KMS-11 (cell line): ENCODE measurements around the gene NOP16.

Source experiments
- H2AFZ ChIP-seq: fragments of 200-600 bp; sonication (generic); 2 replicates; pipeline ENCODE4 v1.6.1; 2016; ENCODE audit warnings: antibody characterized with exemption, mixed run types, low read depth
- H3K27ac ChIP-seq: fragments of 200-600 bp; sonication (generic); 2 replicates; pipeline ENCODE4 v1.6.1; 2016; ENCODE audit warnings: mild to moderate bottlenecking, mixed run types
- H3K27me3 ChIP-seq: fragments of 200-600 bp; sonication (generic); 2 replicates; pipeline ENCODE4 v1.6.1; 2017; ENCODE audit warnings: mild to moderate bottlenecking, low read depth, mixed run types, moderate library complexity; ENCODE audit not compliant: insufficient read depth
- H3K36me3 ChIP-seq: fragments of 200-600 bp; sonication (generic); 2 replicates; pipeline ENCODE4 v1.6.1; 2017; ENCODE audit warnings: mild to moderate bottlenecking, mixed run types; ENCODE audit not compliant: insufficient read depth
- H3K4me1 ChIP-seq: fragments of 200-600 bp; sonication (generic); 2 replicates; pipeline ENCODE4 v1.6.1; 2016; ENCODE audit warnings: mild to moderate bottlenecking, low read depth, mixed run types; ENCODE audit not compliant: poor library complexity, severe bottlenecking
- H3K4me2 ChIP-seq: fragments of 200-600 bp; sonication (generic); 2 replicates; pipeline ENCODE4 v1.7.0; 2016; ENCODE audit warnings: mild to moderate bottlenecking, mixed run types
- H3K4me3 ChIP-seq: fragments of 200-600 bp; sonication (generic); IDR thresholded peaks from 2 replicates; pipeline ENCODE4 v1.6.1; 2017; ENCODE audit warnings: low read depth, low read length, mixed read lengths; ENCODE audit not compliant: insufficient read depth
- H3K79me2 ChIP-seq: fragments of 200-600 bp; sonication (generic); 2 replicates; pipeline ENCODE4 v1.6.1; 2016; ENCODE audit warnings: low read depth, mixed run types; ENCODE audit not compliant: insufficient read depth
- H3K9ac ChIP-seq: fragments of 200-600 bp; sonication (generic); 2 replicates; pipeline ENCODE4 v1.6.1; 2016; ENCODE audit warnings: mild to moderate bottlenecking, mixed run types
- H4K20me1 ChIP-seq: fragments of 200-600 bp; sonication (generic); 2 replicates; pipeline ENCODE4 v1.6.1; 2016; ENCODE audit warnings: mild to moderate bottlenecking, mixed run types; ENCODE audit not compliant: insufficient read depth
- CTCF ChIP-seq: fragments of 200-600 bp; sonication (generic); conservative IDR thresholded peaks from 2 replicates; pipeline ENCODE4 v1.6.1; 2017; ENCODE audit warnings: low read depth, mild to moderate bottlenecking, antibody characterized with exemption, low read length, moderate library complexity, mixed read lengths

NOP16 gene

GRCh38 chr5:176369934-176370711 lies 18.3 kb downstream of the NOP16 start:
- H3K27me3 ChIP-seq = no peaks in the 10 kb centered on the region
- no peaks in the 10 kb centered on the region for H4K20me1 ChIP-seq
- no peak for TF ChIP-seq CTCF
- H3K27ac ChIP-seq = no peak overlapping the region
- H3K36me3 ChIP-seq = no peaks in the 10 kb centered on the region
- no peak overlapping the region for H3K4me2 ChIP-seq
- no peak overlapping the region for H3K9ac ChIP-seq
- H3K79me2 ChIP-seq = no peaks in the 10 kb centered on the region
- no peaks in the 10 kb centered on the region for H3K4me1 ChIP-seq
- no peak overlapping the region for H2AFZ ChIP-seq
- H3K4me3 ChIP-seq = no peak overlapping the region

DNA sequence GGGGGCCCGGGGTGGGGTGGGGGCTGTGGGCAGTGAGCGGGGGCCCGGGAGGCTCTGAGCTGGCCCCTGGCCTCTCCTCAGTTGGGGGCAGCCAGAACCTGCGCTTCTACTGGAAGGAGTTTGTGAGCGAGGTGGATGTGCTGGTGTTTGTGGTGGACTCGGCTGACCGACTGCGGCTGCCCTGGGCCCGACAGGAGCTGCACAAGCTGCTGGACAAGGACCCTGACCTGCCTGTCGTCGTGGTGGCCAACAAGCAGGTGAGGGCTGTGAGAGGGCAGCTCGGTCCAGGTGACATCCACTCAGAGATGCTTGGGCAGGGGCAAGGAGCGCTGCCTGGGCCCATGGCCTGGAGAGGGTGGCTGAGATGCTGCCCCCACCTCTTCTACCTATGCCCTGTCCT lies 19.7 kb downstream of the NOP16 start:
- Histone ChIP-seq H3K4me3 (no peak overlapping the region), H4K20me1 (no peaks in the 10 kb centered on the region), H3K27me3 (no peaks in the 10 kb centered on the region), H3K4me1 (no peaks in the 10 kb centered on the region), H3K27ac (no peak overlapping the region), H3K4me2 (no peak overlapping the region), H2AFZ (no peak overlapping the region), H3K79me2 (no peaks in the 10 kb centered on the region), H3K9ac (no peak overlapping the region), H3K36me3 (no peaks in the 10 kb centered on the region)
- no peak for TF ChIP-seq CTCF

DNA sequence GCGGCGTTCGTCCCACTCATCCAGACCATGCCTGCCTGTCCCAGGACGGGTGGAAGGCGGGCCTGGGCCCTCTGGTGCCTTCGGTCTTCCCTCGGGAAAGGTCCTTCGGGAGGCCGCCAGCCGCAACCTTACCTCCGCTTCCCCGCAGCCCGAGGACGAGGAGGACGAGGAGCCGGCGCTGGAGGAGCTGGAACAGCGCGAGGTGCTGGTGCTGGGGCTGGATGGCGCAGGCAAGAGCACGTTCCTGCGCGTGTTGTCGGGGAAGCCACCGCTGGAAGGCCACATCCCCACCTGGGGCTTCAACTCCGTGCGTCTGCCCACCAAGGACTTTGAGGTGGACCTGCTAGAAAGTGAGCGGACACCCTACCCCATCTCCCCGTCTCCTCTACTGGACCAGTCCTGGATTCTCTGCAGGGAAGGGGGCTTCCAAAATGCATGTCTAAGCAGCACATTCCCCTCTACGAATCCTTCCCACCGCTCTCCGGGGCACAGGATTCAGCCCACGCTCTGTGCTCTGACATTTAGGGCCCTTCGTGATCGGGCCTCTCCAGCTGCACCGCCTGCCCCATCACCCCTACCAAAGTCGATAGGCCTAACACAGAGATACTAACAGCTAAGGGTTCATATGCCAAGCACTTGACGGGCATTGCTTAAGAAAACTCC lies 22.0 kb downstream of the NOP16 start:
- no peak for TF ChIP-seq CTCF
- Histone ChIP-seq H4K20me1 (no peaks in the 10 kb centered on the region), H3K4me2 (no peak overlapping the region), H3K4me1 (no peaks in the 10 kb centered on the region), H3K9ac (no peak overlapping the region), H3K36me3 (no peaks in the 10 kb centered on the region), H2AFZ (no peak overlapping the region), H3K79me2 (0 out of 2 replicates have a peak, but pooled peaks cover 2% of the 10 kb centered on the region), H3K4me3 (no peak overlapping the region), H3K27ac (no peak overlapping the region), H3K27me3 (no peaks in the 10 kb centered on the region)

DNA sequence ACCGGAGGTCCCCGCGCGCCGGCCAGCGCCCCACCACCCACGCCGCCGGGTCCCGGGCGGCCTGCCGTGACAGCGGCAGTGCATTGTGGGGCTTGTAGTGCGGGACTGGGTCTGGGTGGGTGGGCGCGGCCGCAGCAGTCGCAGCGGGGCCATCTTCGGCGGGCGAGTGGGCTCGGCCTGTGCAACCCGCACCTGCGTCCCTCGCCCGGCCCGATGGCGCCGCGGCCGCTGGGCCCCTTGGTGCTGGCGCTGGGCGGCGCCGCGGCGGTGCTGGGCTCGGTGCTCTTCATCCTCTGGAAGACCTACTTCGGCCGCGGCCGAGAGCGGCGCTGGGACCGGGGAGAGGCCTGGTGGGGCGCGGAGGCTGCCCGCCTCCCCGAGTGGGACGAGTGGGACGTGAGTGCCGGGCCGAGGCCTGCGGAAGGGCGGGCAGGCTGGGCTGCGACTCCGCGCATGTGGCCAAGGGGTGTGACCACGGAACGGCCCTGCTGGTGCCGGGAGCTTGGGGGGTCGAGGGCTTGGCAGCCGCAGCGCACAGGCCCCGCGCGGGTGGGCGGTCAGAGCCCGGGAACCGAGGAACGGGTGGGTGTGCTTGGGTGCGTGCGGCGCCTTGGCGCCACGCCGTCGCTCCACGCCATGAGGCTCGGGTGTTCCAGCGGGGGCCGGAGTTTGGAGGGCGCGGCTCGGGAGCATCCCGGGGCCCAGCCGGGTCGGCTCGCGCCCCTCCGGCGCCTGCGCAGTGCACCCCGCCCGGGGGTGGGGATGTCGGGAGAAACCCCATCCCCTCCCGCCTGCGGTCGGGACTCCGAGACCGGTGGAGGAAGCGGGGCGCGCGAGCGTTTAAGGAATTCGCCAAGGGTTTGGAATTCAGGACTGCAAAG lies 22.8 kb downstream of the NOP16 start, which contains the start of gene ARL10:
ARL10 (plus strand) TSS at position 137 of the 881 bp plus-strand sequence; CDS start at position 214, 77 bp downstream.
- H3K27ac ChIP-seq = no peak within 1 kb of the TSS
- H3K4me3 ChIP-seq = no peak within 1 kb of the TSS
- H3K4me2 ChIP-seq = no peak within 1 kb of the TSS
- H3K79me2 ChIP-seq = peaks cover 7% of the 10 kb centered on the region; the same call in 1 of the 2 replicates
- no peak within 1 kb of the TSS for H2AFZ ChIP-seq
- H4K20me1 ChIP-seq = no peaks in the 10 kb centered on the region
- H3K27me3 ChIP-seq = no peaks in the 10 kb centered on the region
- TF ChIP-seq CTCF = no peak
- H3K36me3 ChIP-seq = no peaks in the 10 kb centered on the region
- H3K4me1 ChIP-seq = no peaks in the 10 kb centered on the region
- H3K9ac ChIP-seq = no peak within 1 kb of the TSS
